Measurements from ENCODE around the gene CAMK2A.

GRCh38 chr5:150217038-150217437 is 72.5 kb downstream of the CAMK2A start:
- no peak for TF ChIP-seq CTCF (conservative IDR thresholded peaks at IDR 0.05; ENCODE audit: low read length)
- no peak for TF ChIP-seq EZH2phosphoT487 (IDR thresholded peaks at IDR 0.05; ENCODE audit: borderline replicate concordance, low read depth, low read length)
